ENCODE data around the gene LIMA1.
A peak's percentile ranks its signal among the peaks of the same experiment; 100 is the strongest.

LIMA1 gene

GRCh38 chr12:50186681-50187080, 96.6 kb downstream of the LIMA1 start:
- Mint-ChIP-seq H3K36me3 (peaks cover 0 to 5% of the 10 kb centered on the region in 2 donors), H3K27ac (peak overlapping the region; percentile 81), H3K27me3 (no peaks in the 10 kb centered on the region), H3K4me1 (peaks cover 13 to 31% of the 10 kb centered on the region in 2 donors), H3K9me3 (no peaks in the 10 kb centered on the region), H3K4me3 (no peak overlapping the region)
- DNase-seq (no peak), ATAC-seq (replicated peaks) (no peak)

DNA sequence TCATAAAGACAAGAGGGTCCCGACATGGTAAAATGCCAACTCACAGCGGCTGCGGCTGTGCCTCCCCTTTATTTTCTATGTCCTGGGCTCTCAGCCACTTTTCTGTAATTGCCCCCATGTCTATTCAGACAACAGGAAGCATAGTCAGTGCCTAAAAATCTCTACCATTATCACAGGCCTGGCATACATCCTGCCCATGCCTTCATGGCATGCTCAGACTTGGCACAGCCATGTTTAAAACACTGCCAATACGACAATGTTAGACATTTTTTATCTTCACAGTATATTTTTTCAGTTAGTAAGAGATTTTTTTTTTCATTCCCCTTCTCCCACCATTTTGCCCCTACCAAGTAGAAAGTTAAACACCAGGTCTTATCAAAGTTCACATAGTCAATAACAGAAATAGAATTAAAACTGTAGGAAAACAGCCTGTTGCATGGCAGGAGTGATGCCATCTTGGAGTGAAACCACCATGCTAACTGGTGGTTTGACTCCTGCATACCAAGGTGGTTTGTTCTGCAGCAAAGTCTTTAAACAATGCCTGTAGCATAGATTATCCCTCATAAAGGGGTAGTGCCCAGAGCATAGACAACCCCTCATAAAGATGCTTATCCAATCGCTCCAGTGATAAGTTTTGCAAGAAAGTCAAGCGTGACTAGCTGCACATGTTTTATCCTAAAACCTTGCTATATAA, 97.2 kb downstream of the LIMA1 start:
- Mint-ChIP-seq H3K36me3 (peaks cover 0 to 5% of the 10 kb centered on the region in 2 donors), H3K9me3 (no peaks in the 10 kb centered on the region), H3K4me3 (no peak overlapping the region), H3K27ac (peak overlapping the region; percentile 57), H3K27me3 (no peaks in the 10 kb centered on the region), H3K4me1 (peaks cover 13 to 31% of the 10 kb centered on the region in 2 donors)
- DNase-seq = no peak
- ATAC-seq (replicated peaks) = no peak

GRCh38 chr12:50185301-50185895, 97.9 kb downstream of the LIMA1 start:
- ATAC-seq (replicated peaks) = no peak
- H3K4me1 Mint-ChIP-seq = peaks cover 13 to 31% of the 10 kb centered on the region in 2 donors
- H3K36me3 Mint-ChIP-seq = peaks cover 0 to 5% of the 10 kb centered on the region in 2 donors
- peak overlapping the region; percentile 42 for H3K27ac Mint-ChIP-seq
- no peak for DNase-seq
- no peaks in the 10 kb centered on the region for H3K27me3 Mint-ChIP-seq
- H3K9me3 Mint-ChIP-seq = no peaks in the 10 kb centered on the region
- H3K4me3 Mint-ChIP-seq = no peak overlapping the region

DNA sequence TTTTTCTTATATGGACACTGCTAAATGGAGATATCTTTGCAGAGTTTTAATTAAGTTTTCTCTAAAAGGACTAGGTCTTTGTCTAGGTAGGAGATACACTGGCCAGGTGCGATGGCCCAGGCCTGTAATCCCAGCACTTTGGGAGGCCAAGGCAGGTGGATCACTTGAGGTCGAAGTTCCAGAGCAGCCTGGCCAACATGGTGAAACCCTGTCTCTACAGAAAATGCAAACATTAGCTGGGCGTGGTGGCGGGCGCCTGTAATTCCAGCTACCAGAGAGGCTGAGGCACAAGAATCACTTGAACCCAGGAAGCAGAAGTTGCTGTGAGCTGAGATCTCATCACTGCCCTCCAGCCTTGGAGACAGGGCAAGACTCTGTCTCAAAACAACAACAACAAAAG, 99.1 kb downstream of the LIMA1 start:
- DNase-seq (no peak), ATAC-seq (replicated peaks) (no peak)
- Mint-ChIP-seq H3K27ac (no peak overlapping the region), H3K36me3 (peaks cover 0 to 5% of the 10 kb centered on the region in 2 donors), H3K9me3 (no peaks in the 10 kb centered on the region), H3K27me3 (no peaks in the 10 kb centered on the region), H3K4me1 (peaks cover 13 to 29% of the 10 kb centered on the region in 2 donors), H3K4me3 (no peak overlapping the region)

- Mint-ChIP-seq H3K36me3 (peaks cover 3 to 6% of the 10 kb centered on the region in 2 donors), H3K9me3 (no peaks in the 10 kb centered on the region), H3K4me1 (peaks cover 4 to 11% of the 10 kb centered on the region in 2 donors), H3K27me3 (no peaks in the 10 kb centered on the region), H3K27ac (no peak overlapping the region), H3K4me3 (no peak overlapping the region)
- no peak for ATAC-seq (replicated peaks)
- no peak for DNase-seq
Observed at GRCh38 chr12:50182461-50182860, 100.9 kb downstream of the LIMA1 start.

GRCh38 chr12:50181691-50182090, 101.6 kb downstream of the LIMA1 start:
- peaks cover 6 to 9% of the 10 kb centered on the region in 2 donors for H3K36me3 Mint-ChIP-seq
- H3K4me1 Mint-ChIP-seq = peaks cover 4 to 5% of the 10 kb centered on the region in 2 donors
- H3K27me3 Mint-ChIP-seq = no peaks in the 10 kb centered on the region
- no peak overlapping the region for H3K4me3 Mint-ChIP-seq
- DNase-seq (no peak), ATAC-seq (replicated peaks) (no peak)
- no peaks in the 10 kb centered on the region for H3K9me3 Mint-ChIP-seq
- H3K27ac Mint-ChIP-seq = no peak overlapping the region

GRCh38 chr12:50175716-50176026, 107.6 kb downstream of the LIMA1 start:
- no peaks in the 10 kb centered on the region for H3K4me1 Mint-ChIP-seq
- H3K9me3 Mint-ChIP-seq = no peaks in the 10 kb centered on the region
- H3K27me3 Mint-ChIP-seq = no peaks in the 10 kb centered on the region
- DNase-seq (no peak), ATAC-seq (replicated peaks) (no peak)
- H3K36me3 Mint-ChIP-seq = peaks cover 6 to 9% of the 10 kb centered on the region in 2 donors
- H3K4me3 Mint-ChIP-seq = no peak overlapping the region
- H3K27ac Mint-ChIP-seq = no peak overlapping the region

DNA sequence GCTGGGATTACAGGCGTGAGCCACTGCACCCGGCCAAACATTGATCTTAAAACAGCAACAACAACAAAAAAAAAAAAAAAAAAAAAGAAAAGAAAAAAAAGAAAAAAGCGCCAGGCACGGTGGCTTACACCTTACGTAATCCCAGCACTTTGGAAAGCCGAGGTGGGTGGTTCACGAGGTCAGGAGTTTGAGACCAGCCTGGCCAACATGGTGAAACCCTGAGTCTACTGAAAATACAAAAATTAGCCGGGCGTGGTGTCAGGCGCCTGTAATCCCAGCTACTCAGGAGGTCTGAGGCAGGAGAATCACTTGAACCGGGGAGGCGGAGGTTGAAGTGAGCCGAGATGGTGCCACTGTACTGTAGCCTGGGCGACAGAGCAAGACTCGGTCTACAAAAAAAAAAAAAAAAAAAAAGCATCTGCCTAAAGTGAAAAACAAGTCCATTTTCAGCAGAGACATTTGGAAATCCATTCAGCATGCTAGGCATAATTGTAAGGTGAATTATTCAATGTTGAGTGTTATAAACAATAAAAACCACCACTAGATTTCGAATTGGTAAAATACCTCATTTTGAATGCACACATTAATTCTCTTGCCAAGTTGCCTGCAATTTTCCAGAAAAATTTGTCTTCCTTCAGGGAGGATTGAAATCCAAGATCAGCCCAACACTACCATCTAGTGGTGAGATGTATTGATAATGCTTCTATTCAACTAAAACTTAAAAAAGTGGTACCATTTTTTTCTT, 108.2 kb downstream of the LIMA1 start:
- DNase-seq = no peak
- H3K4me1 Mint-ChIP-seq = no peaks in the 10 kb centered on the region
- H3K9me3 Mint-ChIP-seq = no peaks in the 10 kb centered on the region
- H3K4me3 Mint-ChIP-seq = no peak overlapping the region
- no peak for ATAC-seq (replicated peaks)
- no peaks in the 10 kb centered on the region for H3K27me3 Mint-ChIP-seq
- no peak overlapping the region for H3K27ac Mint-ChIP-seq
- H3K36me3 Mint-ChIP-seq = peaks cover 6 to 9% of the 10 kb centered on the region in 2 donors

GRCh38 chr12:50167049-50167828, 116.1 kb downstream of the LIMA1 start, which contains the start of gene CERS5:
Gene CERS5 (minus strand): TSS chr12:50167369. CDS start chr12:50167297, 72 bp downstream.
- ATAC-seq (replicated peaks) = peak; percentile 97
- Mint-ChIP-seq H3K9me3 (no peaks in the 10 kb centered on the region), H3K27ac (peak within 1 kb of the TSS; percentile 93), H3K36me3 (peaks cover 3 to 11% of the 10 kb centered on the region in 2 donors), H3K4me3 (peak within 1 kb of the TSS; percentile 92 to 95), H3K4me1 (peaks cover 11 to 27% of the 10 kb centered on the region in 2 donors), H3K27me3 (no peaks in the 10 kb centered on the region)
- peak; percentile 98 for DNase-seq

DNA sequence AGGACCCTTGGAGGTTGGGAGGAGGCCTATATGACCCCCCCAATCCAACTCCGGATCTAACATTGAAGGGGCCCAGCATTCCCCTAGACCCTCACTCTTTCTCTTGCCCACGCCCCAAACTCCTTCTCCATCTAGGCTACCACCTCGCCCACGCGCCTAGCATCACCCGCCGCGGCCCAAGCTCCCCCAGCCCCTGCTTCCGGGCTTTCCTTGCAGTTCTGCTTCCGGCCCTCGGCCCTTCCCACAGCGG, 116.6 kb downstream of the LIMA1 start:
- Mint-ChIP-seq H3K9me3 (no peaks in the 10 kb centered on the region), H3K36me3 (peaks cover 3 to 11% of the 10 kb centered on the region in 2 donors), H3K27me3 (no peaks in the 10 kb centered on the region), H3K4me1 (peaks cover 11 to 27% of the 10 kb centered on the region in 2 donors), H3K4me3 (peak overlapping the region; percentile 92 to 95), H3K27ac (peak overlapping the region; percentile 93)
- peak; percentile 46 to 52 for ATAC-seq (replicated peaks)
- peak; percentile 58 for DNase-seq

DNA sequence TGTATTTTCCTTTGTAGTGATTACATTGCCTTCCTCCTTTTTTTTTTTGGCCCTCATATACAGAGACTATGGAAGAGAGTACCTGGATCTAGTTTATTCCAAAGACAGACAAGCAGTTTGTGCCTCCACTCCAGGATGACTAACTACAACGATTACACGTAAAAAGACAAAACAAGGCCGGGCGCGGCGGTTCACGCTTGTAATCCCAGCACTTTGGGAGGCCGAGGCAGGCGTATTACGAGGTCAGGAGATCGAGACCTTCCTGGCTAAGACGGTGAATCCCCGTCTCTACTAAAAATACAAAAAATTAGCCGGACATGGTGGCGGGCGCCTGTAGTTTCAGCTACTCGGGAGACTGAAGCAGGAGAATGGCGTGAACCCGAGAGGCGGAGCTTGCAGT, 118.4 kb downstream of the LIMA1 start:
- Mint-ChIP-seq H3K27me3 (no peaks in the 10 kb centered on the region), H3K36me3 (peaks cover 3 to 11% of the 10 kb centered on the region in 2 donors), H3K27ac (peak overlapping the region; percentile 65), H3K4me1 (peaks cover 14 to 39% of the 10 kb centered on the region in 2 donors), H3K4me3 (peak overlapping the region; percentile 13 to 54), H3K9me3 (no peaks in the 10 kb centered on the region)
- DNase-seq = no peak
- ATAC-seq (replicated peaks) = no peak

GRCh38 chr12:50162230-50162629, 121.1 kb downstream of the LIMA1 start:
- Mint-ChIP-seq H3K27me3 (no peaks in the 10 kb centered on the region), H3K27ac (no peak overlapping the region), H3K4me1 (peaks cover 13 to 36% of the 10 kb centered on the region in 2 donors), H3K9me3 (no peaks in the 10 kb centered on the region), H3K4me3 (no peak overlapping the region), H3K36me3 (peaks cover 7 to 21% of the 10 kb centered on the region in 2 donors)
- DNase-seq (no peak), ATAC-seq (replicated peaks) (no peak)

GRCh38 chr12:50160643-50161042, 122.7 kb downstream of the LIMA1 start:
- no peaks in the 10 kb centered on the region for H3K9me3 Mint-ChIP-seq
- ATAC-seq (replicated peaks) = no peak
- no peak for DNase-seq
- H3K27me3 Mint-ChIP-seq = no peaks in the 10 kb centered on the region
- no peak overlapping the region for H3K27ac Mint-ChIP-seq
- H3K4me1 Mint-ChIP-seq = peaks cover 6 to 28% of the 10 kb centered on the region in 2 donors
- H3K36me3 Mint-ChIP-seq = peaks cover 8 to 20% of the 10 kb centered on the region in 2 donors
- no peak overlapping the region for H3K4me3 Mint-ChIP-seq

- Mint-ChIP-seq H3K4me1 (peaks cover 5 to 20% of the 10 kb centered on the region in 2 donors), H3K27ac (peak overlapping the region; percentile 31), H3K9me3 (no peaks in the 10 kb centered on the region), H3K36me3 (peaks cover 13 to 15% of the 10 kb centered on the region in 2 donors), H3K4me3 (no peak overlapping the region), H3K27me3 (no peaks in the 10 kb centered on the region)
- ATAC-seq (replicated peaks) = no peak
- DNase-seq = no peak
Observed at GRCh38 chr12:50157259-50157658, 126.1 kb downstream of the LIMA1 start.
